T-helper 1 cell treated with Interleukin-12 subunit alpha and Interleukin-12 subunit beta and Interleukin-4 antibody, amounts not matched to agents 30 ng/mL and 1 ng/mL, for 36 hours (primary cell): ENCODE measurements around the gene NLGN1. TPM values are rescaled to one million over a fixed set of nuclear protein-coding genes. Genes with fewer than 3 reads are reported as not detected.
"Not testable (repeated sequence)": the region's sequence is repeated elsewhere in the genome, so short reads cannot be mapped to it uniquely, and the experiment has no call there.

ENCODE experiments used
- intact Hi-C: fragments of 100-400 bp; cut with micrococcal nuclease; formaldehyde crosslinking; loops from one replicate; pipeline ENCODE4 v1.15.1; 2024
- total RNA-seq: library from RNA; stranded (reverse); gene quantifications from 2 replicates; pipeline ENCODE4 v1.2.3, GENCODE V29; 2022

Gene NLGN1
- not detected in 2 replicates for total RNA-seq

DNA sequence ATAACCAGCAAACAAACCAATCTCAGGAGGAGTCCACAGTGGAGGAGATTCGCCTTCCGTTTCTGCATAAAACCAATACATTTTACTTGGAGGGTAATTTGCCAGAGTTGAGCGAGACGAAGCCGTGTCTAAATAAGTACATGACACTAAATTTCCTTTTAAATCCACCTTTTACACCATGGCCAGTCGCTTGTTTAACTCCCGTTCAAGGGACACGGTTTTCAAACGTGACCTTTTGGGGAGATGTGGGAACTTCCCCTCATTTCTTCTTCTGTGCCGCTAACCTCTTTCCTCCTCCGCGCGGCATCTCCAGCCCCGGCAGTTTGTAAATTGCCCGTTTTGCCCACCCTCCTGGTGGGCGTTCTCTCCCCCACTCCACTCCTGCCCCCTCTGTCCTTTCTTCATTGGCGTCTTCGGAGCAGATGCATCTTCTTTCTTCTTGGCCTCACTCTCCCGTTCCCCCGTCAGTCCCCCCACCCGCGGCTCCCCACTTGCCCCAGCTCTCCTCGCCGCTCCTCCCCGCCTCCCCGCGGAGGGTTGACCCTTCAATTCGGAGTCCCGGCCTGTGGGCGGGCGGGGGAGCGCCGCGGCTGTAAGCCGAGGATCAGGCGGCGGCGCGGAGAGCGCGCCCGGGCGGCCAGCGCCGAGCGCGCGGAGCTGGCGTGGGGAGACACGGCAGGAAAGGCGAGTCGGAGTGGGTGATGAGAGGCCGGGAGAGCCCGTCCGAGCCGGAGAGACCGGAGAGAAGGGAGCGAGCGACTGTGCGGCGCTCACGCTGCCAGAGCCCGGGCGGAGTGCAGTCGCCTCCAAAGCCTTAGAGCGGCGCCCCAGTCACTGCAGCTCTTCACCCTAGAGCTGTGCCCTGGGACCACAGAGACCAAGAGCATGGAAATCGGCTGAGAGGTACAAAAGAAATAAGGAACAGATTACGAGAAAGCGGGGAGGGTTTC lies at the start of gene NLGN1:
TSS of gene NLGN1 (plus strand) at position 584 of the 950 bp plus-strand sequence.
- intact Hi-C loops: no loop called here

DNA sequence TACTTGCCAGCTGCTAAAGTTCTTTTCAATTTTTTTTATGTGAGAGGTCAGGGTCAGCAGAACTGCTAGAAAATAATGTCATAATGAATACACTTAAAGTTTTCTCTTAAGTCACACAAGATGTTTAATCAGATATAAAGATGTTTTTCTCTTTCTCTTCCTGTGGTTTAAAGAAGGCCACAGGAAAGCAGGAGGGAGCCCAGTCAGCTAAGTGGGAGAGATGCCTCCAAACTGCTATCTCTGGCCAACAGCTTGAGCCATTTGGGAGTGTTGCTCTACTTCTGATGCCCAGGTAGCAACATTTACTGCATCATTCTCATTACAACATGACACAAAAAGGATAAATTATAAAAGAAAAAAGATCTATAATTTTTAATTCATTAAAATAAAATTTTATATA lies 45.7 kb upstream of the NLGN1 start:
- intact Hi-C loops: no loop called here

DNA sequence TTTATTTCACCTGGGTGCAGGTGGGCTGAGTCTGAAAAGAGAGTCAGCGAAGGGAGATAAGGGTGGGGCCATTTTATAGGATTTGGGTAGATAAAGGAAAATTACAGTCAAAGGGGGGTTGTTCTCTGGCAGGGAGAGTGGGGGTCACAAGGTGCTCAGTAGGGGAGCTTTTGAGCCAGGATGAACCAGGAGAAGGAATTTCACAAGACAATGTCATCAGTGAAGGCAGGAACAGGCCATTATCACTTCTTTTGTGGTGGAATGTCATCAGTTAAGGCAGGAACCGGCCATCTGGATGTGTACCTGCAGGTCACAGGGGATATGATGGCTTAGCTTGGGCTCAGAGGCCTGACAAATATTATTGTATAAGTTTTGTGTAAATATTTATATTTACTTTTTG lies 44.4 kb upstream of the NLGN1 start:
- intact Hi-C loops: not testable (repeated sequence)

DNA sequence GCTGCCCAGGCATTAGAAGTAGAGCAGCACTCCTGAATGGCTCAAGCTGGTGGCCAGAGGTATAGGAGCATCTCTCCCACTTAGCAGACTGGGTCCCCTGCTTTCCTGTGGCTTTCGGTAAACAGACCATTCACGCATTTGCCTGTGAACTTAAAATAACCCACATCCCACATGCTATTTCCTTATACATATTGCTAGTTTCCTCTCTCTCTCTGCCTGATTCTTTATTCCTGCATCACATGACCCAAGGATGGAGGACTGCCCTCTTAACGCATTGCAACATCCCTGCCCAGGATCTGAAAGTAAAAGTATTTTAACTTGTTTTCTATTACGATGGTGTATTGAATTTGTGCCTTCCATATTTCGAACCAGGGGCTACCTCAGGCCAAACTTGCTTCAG lies 43.4 kb upstream of the NLGN1 start:
- intact Hi-C loops: no loop called here

DNA sequence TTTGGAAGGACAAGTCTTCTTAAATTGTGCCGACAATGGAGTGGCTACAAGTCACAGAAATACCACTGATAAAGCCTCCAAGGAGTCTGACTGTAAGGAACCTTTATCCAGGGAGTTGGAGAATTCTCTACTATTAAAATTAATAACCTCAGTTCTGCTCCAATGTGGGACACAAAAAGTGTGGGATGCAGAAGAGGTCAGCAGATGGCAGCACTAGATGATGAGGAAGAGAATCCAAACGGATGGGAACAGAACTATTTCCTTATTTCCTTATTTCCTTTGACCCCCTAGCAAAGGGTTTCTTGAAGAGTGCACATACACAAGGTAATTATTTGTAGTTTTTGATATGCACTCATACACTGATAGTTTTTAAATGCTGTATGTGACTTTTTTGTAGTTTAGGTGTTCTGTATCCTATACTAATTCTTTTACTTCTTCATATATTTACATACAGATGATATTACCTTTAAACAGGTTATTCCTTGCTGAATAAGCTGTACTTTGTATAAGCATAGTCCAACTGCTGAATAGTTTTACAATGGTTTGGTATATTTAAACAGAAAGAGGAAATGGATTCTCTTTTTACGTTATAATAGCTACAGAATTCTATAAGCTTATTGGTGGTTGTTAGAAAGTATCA lies 25.6 kb upstream of the NLGN1 start:
- intact Hi-C loops: no loop called here

- intact Hi-C loops: no loop called here
These were observed 16.9 kb upstream of the NLGN1 start for GRCh38 chr3:173380681-173381080.

- intact Hi-C loops: not testable (repeated sequence)
These were observed 15.6 kb upstream of the NLGN1 start for GRCh38 chr3:173381936-173382335.

GRCh38 chr3:173395073-173395411 lies 2.5 kb upstream of the NLGN1 start:
- intact Hi-C loops: no loop called here

DNA sequence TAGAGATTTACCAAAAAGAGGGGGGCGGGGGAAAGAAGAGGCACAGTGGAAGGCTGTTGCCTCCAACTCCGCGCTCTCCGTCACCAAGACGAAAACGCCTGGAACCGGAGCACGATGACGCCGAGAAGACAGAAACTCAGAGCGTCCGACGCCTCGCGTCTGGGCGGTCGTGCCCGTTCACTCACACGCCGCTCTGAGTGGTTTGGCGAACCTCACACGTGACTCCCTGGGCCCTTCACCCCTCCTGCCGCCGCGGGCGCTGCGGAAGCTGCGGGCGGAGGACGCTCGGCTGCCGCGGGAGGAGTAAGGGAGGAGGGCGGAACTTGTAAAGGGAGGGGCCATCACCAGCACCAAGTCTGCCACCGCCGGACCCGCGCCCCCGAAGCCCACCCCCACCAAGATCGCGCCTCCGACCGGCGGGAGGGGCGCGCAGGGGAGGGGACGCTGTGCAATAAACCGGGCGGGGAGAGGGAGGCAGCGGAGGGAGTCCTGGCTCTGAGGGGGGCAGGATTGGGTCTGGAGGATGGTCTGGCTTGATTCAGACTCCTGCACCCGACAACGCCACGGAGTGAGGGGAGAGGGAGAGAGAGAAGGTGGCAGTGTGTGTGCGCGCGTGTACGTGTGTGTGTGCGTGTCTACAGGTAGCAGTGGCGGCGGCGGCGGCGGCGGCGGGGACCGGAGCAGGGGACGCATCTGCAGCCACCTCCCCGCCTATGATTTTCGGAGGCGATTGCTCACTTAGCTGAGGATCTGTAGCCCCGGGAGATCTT lies 1.9 kb upstream of the NLGN1 start:
- intact Hi-C loops: no loop called here

GRCh38 chr3:173396191-173397041 lies 1.1 kb upstream of the NLGN1 start:
- intact Hi-C loops: no loop called here

- intact Hi-C loops: no loop called here
These were observed 551 bp downstream of the NLGN1 start for GRCh38 chr3:173398111-173398479.

DNA sequence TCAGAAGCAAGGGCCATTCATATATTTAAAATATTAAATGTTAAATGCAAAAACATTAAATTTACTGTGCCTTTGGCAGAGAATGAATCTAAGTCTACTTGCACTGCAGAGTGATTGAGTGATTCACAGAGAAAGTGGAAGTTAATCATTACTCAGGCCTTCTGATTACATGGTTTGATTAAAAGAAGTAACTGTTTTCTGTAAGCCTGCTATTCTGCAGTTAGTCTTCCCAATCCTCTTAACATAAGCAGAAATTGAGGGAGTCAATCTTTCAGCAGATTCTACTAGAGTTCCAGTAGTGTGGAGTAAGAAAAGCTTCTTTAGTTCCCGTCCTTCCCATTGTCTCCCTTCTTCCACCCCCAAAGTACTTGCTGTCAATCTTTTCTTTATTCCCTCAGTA lies 1.5 kb downstream of the NLGN1 start:
- intact Hi-C loops: no loop called here

DNA sequence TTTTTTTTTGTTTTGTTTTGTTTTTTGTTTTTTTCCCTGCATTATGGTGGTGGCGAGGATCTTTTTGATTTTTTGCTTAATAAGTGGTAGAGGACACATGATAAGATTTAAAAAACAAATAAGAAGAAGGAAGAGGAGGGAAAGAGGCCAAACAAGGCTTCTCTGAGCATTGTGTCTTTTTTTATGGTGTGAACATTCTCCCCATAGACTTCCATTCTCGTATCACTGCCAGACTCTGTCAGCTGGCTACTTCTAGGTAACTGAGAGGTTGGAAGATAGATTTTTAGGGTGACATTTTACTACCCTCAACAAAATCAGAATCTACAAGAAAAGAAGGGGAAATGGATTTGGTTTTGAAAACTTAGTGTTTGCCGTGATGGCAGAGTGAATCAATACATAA lies 3.8 kb downstream of the NLGN1 start:
- intact Hi-C loops: no loop called here

- intact Hi-C loops: no loop called here
These were observed 5.1 kb downstream of the NLGN1 start for GRCh38 chr3:173402656-173403055.

GRCh38 chr3:173403376-173403775 lies 5.8 kb downstream of the NLGN1 start:
- intact Hi-C loops: no loop called here

GRCh38 chr3:173404156-173404555 lies 6.6 kb downstream of the NLGN1 start:
- intact Hi-C loops: no loop called here

GRCh38 chr3:173410436-173410835 lies 12.9 kb downstream of the NLGN1 start:
- intact Hi-C loops: no loop called here

GRCh38 chr3:173410849-173411248 lies 13.3 kb downstream of the NLGN1 start:
- intact Hi-C loops: no loop called here

DNA sequence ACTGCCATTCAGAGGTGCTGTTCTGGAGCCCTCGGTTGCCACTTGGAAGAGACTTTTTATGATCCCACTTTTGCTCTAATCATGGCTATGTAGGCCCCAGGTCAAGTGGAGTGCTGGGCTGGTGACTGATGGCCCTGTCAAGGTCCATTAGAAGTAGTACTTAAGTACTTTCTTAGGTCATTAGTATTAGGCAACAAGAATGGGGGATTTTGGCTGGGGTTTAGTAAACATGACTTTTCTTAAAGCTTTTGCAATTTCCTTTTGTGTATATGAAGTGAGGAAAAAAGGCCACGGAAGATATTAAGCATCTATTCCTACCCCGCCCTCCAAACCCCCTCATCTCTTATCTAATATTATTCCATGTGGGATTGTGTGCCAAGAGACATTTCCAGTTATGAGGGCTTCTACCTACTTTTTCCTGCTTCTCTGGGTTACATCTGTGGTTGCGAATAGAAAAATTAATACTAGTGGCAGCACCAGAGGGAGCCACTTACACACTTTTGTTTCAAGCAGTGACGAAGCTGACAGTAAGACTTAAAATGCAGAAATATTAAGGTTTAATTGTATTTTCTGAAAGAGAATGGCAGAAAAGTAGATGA lies 13.9 kb downstream of the NLGN1 start:
- intact Hi-C loops: no loop called here

DNA sequence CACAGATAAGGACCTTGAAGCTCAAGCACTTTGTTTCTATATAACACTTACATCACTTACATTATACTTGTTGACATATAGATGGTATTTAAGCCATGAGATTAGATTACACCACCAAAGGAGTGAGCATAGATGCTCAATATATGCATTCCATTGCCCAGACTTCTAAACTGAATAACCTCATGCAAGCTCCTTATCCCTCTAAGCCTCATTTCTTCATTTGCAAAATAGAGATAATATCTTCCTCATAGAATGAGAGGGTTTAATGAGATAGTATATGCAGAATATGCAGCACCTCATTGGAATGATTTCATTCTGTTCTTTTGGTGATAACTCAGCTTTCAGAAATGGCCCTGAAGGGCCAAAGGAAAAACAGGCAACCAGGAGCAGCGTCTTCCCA lies 18.5 kb downstream of the NLGN1 start:
- intact Hi-C loops: no loop called here

- intact Hi-C loops: no loop called here
These were observed 31.5 kb downstream of the NLGN1 start for GRCh38 chr3:173429076-173429475.
